GM18502 (cell line): ENCODE measurements around the gene TMCC1.
"Not testable (repeated sequence)": the region's sequence is repeated elsewhere in the genome, so short reads cannot be mapped to it uniquely, and the experiment has no call there.

ENCODE experiments used
- ATAC-seq: cut with Tn5 transposase; IDR thresholded peaks from one replicate; pipeline ENCODE4 v1.9.1; 2021; ENCODE audit warnings: mild to moderate bottlenecking; ENCODE audit not compliant: unreplicated experiment, poor library complexity

TMCC1 gene

DNA sequence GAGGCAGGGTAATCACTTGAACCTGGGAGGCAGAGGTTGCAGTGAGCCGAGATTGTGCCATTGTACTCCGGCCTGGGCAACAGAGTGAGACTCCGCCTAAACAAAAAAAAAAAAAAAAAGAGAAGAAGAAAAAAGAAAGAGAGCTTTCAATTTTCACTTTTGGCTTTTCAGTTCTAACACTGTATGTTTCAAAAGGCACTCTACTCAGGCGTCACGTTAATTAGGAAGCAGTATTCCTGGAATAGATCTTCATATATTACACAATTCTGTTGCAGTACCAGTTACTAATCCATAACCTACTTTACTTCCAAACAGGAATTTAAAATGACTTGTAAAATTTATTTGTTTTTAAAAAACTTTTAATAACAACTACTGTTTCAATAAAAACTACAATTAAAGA, 155.3 kb downstream of the TMCC1 start:
- no peak for ATAC-seq

DNA sequence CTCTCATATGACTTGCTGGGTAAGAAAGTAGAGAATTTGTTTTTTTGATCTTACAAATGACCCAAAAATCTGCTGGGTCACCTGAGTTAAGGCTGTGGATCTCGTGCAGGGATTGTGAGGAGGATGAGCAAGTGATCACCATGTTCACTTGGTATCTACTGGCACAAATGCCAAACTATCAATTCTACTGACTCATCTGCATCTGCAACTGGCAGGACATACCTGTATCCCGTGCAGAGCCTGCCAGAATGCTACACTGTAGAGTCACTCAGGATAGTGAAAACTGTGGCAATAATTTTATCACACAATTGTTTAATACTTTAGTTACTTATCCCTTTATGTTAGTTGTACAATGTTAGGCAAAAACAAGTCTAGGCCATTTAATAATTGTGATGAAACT, 157.4 kb downstream of the TMCC1 start:
- ATAC-seq: no peak

GRCh38 chr3:129735638-129736037, 157.9 kb downstream of the TMCC1 start:
- no peak for ATAC-seq

- no peak for ATAC-seq
Measured at GRCh38 chr3:129734449-129734848, 159.1 kb downstream of the TMCC1 start.

GRCh38 chr3:129732200-129732876, 161.2 kb downstream of the TMCC1 start:
- ATAC-seq: no peak

GRCh38 chr3:129727707-129728106, 165.8 kb downstream of the TMCC1 start:
- ATAC-seq: no peak

DNA sequence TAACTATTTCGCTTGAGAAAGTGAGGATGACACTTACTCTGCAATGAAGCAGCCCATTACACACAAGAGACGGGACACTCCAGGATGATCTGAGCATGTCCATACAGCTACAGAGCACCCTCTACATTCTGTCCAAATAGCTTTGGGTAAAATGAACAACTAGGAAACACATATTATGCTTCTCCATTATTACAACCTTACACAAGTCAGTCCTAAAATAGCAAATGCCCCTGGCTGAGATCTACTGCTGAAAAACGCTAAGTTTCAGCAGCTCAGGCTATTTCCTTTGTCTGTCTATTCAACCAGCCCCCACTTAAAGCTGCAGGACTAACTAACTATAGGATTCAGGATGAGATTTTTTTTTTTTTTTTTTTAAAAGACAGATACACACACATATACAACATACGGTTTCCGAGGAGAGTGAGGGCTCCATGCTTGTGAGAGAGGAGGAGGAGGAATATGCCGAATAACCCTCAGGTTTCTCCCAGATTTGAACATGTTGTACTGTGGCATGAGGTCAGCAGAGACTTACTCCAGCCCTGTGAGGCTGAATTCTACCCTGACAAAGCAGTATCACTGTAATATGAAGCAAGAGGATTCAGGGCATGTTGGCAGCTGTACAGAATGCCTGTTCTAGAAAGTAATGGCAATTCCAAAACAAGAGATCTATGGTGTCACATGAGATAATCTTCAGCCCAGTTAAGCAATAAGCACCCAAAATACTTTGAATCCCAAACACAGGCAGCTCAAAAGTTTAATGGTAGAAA, 169.8 kb downstream of the TMCC1 start:
- ATAC-seq: no peak

- ATAC-seq: no peak
Measured at GRCh38 chr3:129722527-129722926, 171.0 kb downstream of the TMCC1 start.

- ATAC-seq: no peak
Measured at GRCh38 chr3:129718201-129718600, 175.3 kb downstream of the TMCC1 start.

DNA sequence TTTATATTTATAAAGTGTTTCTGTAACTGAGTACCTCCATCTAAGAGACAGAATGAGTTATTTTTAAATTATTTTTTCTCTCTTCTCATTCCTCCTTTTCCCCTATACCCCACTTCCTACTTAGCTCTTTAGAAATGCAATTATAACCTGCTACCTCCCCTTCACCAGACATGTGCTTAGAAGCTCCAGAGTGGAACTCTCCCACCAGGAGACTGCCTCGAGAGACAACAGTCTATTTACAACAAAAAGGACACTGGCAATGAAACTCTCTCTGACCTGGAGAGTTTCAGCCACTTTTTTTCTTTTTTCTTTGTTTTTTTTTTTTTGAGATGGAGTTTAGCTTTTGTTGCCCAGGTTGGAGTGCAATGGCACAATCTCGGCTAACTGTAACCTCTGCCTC, 177.7 kb downstream of the TMCC1 start:
- no peak for ATAC-seq

GRCh38 chr3:129708328-129708861, 185.1 kb downstream of the TMCC1 start:
- no peak for ATAC-seq

DNA sequence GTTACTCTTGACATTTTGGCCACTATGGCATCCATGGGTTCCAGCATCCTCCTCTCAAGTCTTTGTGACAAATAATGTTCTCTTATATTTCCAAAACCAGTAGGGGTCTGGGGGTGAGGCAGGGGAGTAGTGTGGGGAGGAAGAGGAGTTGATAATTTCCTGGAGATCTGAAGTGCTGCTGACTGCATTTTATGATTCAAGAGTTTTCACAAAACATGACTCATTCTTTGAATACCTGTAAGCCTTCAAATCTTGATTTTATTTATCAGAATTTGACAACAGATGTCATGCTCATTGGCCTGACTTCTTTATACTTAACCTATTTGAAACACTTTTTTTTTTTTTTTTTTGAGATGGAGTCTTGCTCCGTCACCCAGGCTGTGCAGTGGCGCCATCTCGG, 188.2 kb downstream of the TMCC1 start:
- no peak for ATAC-seq

- ATAC-seq: no peak
Measured at GRCh38 chr3:129703913-129704312, 189.6 kb downstream of the TMCC1 start.

- no peak for ATAC-seq
Measured at GRCh38 chr3:129702934-129703712, 190.4 kb downstream of the TMCC1 start.

- no peak for ATAC-seq
Measured at GRCh38 chr3:129701161-129701560, 192.3 kb downstream of the TMCC1 start.

DNA sequence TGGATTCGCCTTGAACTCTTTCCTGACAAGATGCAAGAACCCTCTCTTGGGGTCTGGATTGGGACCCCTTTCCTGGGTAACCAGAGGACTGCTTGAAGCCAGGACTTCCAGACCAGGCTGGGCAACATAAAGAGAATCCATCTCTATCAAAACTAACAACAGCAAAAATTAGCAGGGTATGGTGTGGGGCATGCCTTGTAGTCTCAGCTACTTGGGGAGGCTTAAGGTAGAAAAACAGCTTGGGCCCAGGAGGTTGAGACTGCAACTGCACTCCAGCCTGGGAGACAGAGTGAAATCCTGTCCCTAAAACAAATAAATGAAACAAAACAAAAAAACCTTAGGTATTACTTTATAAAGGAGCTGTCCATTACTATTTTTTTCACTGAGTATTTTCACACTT, 193.9 kb downstream of the TMCC1 start:
- no peak for ATAC-seq

DNA sequence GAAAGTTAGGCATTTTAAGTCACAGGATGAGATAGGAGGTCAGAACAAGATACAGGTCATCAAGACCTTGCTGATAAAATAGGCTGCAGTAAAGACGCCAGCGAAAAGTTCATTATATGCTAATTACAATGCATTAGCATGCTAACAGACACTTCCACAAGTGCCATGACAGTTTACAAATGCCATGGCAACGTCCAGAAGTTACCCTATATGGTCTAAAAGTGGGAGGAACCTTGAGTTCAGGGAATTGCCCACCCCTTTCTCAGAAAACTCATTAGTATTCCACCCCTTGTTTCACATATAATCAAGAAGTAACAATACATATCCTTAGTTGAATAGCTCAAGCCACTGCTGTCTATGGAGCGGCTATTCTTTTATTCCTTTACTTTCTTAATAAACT, 194.3 kb downstream of the TMCC1 start:
- no peak for ATAC-seq

DNA sequence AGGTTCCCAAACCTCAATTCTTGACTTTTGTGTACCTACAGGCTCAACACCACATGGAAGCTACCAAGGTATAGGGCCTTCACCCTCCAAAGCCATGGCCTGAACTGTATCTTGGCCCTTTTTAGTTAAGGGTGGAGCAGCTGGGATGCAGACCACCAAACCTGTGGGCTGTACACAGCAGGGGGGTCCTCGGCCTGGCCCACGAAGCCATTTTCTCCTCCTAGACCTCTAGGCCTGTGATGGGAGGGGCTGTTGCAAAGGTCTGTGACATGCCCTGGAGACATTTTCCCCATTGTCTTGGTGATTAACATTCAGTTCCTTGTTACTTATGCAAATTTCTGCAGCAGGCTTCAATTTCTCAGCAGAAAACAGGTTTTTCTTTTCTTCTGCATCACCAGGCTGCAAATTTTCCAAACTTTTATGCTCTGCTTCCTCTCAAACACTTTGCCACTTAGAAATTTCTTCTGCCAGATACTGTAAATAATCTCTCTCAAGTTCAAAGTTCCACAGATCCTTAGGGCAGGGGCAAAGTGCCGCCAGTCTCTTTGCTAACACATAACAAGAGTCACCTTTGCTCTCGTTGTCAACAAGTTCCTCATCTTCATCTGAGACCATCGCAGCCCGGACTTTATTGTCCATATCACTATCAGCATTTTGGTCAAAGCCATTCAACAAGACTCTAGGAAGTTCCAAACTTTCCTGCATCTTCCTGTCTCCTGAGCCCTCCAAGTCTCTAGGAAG, 196.1 kb downstream of the TMCC1 start:
- no peak for ATAC-seq

DNA sequence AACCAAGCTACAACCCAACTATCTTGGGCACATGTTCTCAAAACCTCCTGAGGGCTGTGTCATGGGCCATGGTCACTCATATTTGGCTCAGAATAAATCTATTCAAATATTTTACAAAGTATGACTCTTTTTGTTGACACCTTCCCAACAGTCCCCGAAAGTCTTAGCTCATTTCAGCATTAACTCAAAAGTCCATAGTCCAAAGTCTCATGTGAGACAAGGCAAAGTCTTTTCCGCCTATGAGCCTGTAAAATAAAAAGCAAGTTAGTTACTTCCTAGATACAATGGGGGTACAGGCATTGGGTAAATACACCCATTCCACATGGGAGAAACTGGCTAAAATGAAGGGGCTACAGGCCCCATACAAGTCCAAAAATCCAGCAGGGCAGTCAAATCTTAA, 197.1 kb downstream of the TMCC1 start:
- not testable (repeated sequence) for ATAC-seq

GRCh38 chr3:129695230-129695629, 198.3 kb downstream of the TMCC1 start:
- no peak for ATAC-seq
